Pancreas (tissue), 10 donors: ENCODE measurements around the gene CNTFR. TPM values are rescaled to one million over a fixed set of nuclear protein-coding genes. Genes with fewer than 3 reads are reported as not detected.
"Not testable (repeated sequence)": the region's sequence is repeated elsewhere in the genome, so short reads cannot be mapped to it uniquely, and the experiment has no call there.

Experiments used
- ATAC-seq, 4 donors: fragments of 200-7000 bp; cut with Tn5 transposase; one replicate each; pipeline versions ENCODE4 v1.8.0 to v1.9.1; 2020; ENCODE audit warnings: mild to moderate bottlenecking in 4 of 4, moderate library complexity in 4 of 4
- DNase-seq, 6 donors: peaks; one replicate each; pipeline ENCODE4 v3.0.0-alpha.2; 2020
- FAIRE-seq: peaks from 2 replicates; lab custom pipeline; 2012; peaks lifted over from hg19 to GRCh38; lab: Jason Lieb, UNC
- H3K27ac ChIP-seq, 4 donors: fragments of 200-600 bp; sonication (generic); 1 replicate in 3 of 4; 2 replicates in 1 of 4; pipeline versions ENCODE4 v1.5.0 to v1.8.0; 2020
- H3K27me3 ChIP-seq, 4 donors: fragments of 200-600 bp; one replicate each; pipeline ENCODE4 v1.8.0; 2021
- H3K36me3 ChIP-seq, 3 donors: fragments of 200-600 bp; sonication (generic) in 1 of 3; one replicate each; pipeline versions ENCODE4 v1.5.0 to v1.8.0; 2020 to 2021
- H3K4me1 ChIP-seq, 3 donors: fragments of 200-600 bp; one replicate each; pipeline ENCODE4 v1.8.0; 2021
- H3K4me3 ChIP-seq, 4 donors: fragments of 200-600 bp; sonication (generic) in 2 of 4; one replicate each; pipeline versions ENCODE4 v1.5.0 to v1.8.0; 2020 to 2021
- H3K9me3 ChIP-seq, 4 donors: fragments of 200-600 bp; one replicate each; pipeline ENCODE4 v1.8.0; 2021
- CTCF ChIP-seq, 4 donors: fragments of 200-600 bp; sonication (generic) in 3 of 4; IDR thresholded peaks; one replicate each; pipeline versions ENCODE4 v1.5.0 to v1.8.0; 2021; ENCODE audit warnings: antibody characterized with exemption in 4 of 4
- WGBS, 2 donors: extraction: QIAGEN DNeasy Blood & Tissue Kit; methylation state at CpG; one replicate each; pipeline ENCODE4 v1.1.7; 2013; 5-methylcytosine and 5-hydroxymethylcytosine counted together
- intact Hi-C, 3 donors: fragments of 100-400 bp; cut with DNase I; formaldehyde crosslinking; loops; one replicate each; pipeline versions ENCODE4 v1.11.1 to v1.14.2; 2022
- polyA plus RNA-seq, 2 donors: library from polyadenylated mRNA; stranded (reverse); fragments of 200-250 nt; gene quantifications; one replicate each; pipeline ENCODE4 v1.2.3, GENCODE V29; 2013
- total RNA-seq, 6 donors: library from RNA; stranded (reverse); fragmentation: NEBNext Ultra II Directional in 4 of 6; extraction: Animal tissue kit (Norgen Biotek cat#: 25700) in 4 of 6; gene quantifications; one replicate each; pipeline versions ENCODE4 v1.2.1 to v1.2.4, GENCODE V29; 2021 to 2023
- donor health status: healthy with polysubstance abuse.
- donor health status: DM: no; HTN: no; CAD: no; lungs with moderate emphysema.
- donor health status: DM: no; HTN: no; CAD: no.
- donor health status: control.
- donor health status: control.
- donor health status: Bipolar disorder and iron deficiency.
- donor health status: DM: yes; HTN: yes; CAD: no.
- donor health status: DM: no; HTN: no; CAD: no.
- donor health status: DM: no; HTN: no; CAD: no.
- donor health status: DM: yes; HTN: yes; CAD: no.

CNTFR gene, protein sequence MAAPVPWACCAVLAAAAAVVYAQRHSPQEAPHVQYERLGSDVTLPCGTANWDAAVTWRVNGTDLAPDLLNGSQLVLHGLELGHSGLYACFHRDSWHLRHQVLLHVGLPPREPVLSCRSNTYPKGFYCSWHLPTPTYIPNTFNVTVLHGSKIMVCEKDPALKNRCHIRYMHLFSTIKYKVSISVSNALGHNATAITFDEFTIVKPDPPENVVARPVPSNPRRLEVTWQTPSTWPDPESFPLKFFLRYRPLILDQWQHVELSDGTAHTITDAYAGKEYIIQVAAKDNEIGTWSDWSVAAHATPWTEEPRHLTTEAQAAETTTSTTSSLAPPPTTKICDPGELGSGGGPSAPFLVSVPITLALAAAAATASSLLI
- total RNA-seq (1 to 10 TPM in 2 of 6 donors, under 1 TPM in 3, not detected in 1; 0.12 to 2.6 (median 0.31) TPM), polyA plus RNA-seq (1 to 10 TPM in 1 of 2 donors, under 1 TPM in 1; 0.87 to 2.5 TPM)

- FAIRE-seq: no peak
- WGBS, 2 donors: 2% methylated on average over 53 to 104 of the region's 104 CpGs
- TF ChIP-seq CTCF (IDR thresholded peaks at IDR 0.05): no peak
- intact Hi-C loops: loop anchor here in 2 of 3 donors (5.0 to 10.0 kb wide), 4 partner anchors 38 to 185 kb away; no protein-coding TSS in a partner anchor
- peak within 1 kb of the TSS in 3 of 4 donors; percentile 10 to 38 (median 31) for H3K4me3 ChIP-seq
- peaks cover 0 to 3% (median 0%) of the 10 kb centered on the region in 3 donors for H3K4me1 ChIP-seq
- H3K27me3 ChIP-seq: peaks cover 0 to 25% (median 4%) of the 10 kb centered on the region in 4 donors
- DNase-seq: no peak
- no peaks in the 10 kb centered on the region for H3K9me3 ChIP-seq
- H3K27ac ChIP-seq: no peak within 1 kb of the TSS
- peak in 2 of 4 donors; percentile 27 to 28 for ATAC-seq
- H3K36me3 ChIP-seq: no peaks in the 10 kb centered on the region
These were observed at the start of gene CNTFR for GRCh38 chr9:34589636-34590380. CNTFR (minus strand) TSS chr9:34589724; CDS start chr9:34568981, 20,743 bp downstream.

- H3K27ac ChIP-seq, ATAC-seq, FAIRE-seq, H3K4me3 ChIP-seq, H3K36me3 ChIP-seq, H3K9me3 ChIP-seq, DNase-seq, H3K27me3 ChIP-seq, intact Hi-C loops: not testable (repeated sequence)
- 89 to 93% methylated on average over 8 of the region's 8 CpGs for WGBS, 2 donors
- peaks cover 0 to 12% (median 7%) of the 10 kb centered on the region in 3 donors for H3K4me1 ChIP-seq
These were observed 49.8 kb upstream of the CNTFR start for GRCh38 chr9:34639322-34639721.

DNA sequence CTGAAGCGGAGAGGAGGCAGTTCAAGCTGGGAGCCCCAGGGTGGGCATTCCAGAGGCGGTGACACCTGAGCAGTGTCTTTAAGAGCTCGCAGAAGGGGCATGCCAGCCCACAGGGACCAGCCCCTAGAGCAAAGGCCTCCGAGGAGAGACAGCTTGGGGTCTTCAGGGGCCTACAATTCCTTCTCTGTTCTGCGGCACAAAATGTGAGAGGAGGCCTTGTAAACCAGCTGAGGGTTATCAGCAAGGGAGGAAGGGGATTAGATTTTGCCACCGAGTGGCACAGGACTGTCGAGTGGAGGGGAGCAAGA lies 48.6 kb upstream of the CNTFR start:
- H3K36me3 ChIP-seq: no peaks in the 10 kb centered on the region
- TF ChIP-seq CTCF (IDR thresholded peaks at IDR 0.05): no peak
- H3K4me1 ChIP-seq: peaks cover 0 to 12% (median 7%) of the 10 kb centered on the region in 3 donors
- no peak for FAIRE-seq
- no peaks in the 10 kb centered on the region for H3K9me3 ChIP-seq
- H3K27ac ChIP-seq: peak overlapping the region; percentile 65 to 82 (median 74)
- intact Hi-C loops: no loop called here
- 9 to 12% methylated on average over 7 of the region's 7 CpGs for WGBS, 2 donors
- peak in 1 of 6 donors; percentile 54 for DNase-seq
- peak overlapping the region; percentile 55 to 82 (median 75) for H3K4me3 ChIP-seq
- no peaks in the 10 kb centered on the region for H3K27me3 ChIP-seq
- ATAC-seq: no peak

GRCh38 chr9:34637356-34638137 lies 48.0 kb upstream of the CNTFR start, which contains the start of gene SIGMAR1:
SIGMAR1 (minus strand) TSS chr9:34637787; CDS start chr9:34637697, 90 bp downstream.
- WGBS, 2 donors: 0% methylated on average over 59 to 74 of the region's 74 CpGs
- no peaks in the 10 kb centered on the region for H3K27me3 ChIP-seq
- peak within 1 kb of the TSS; percentile 55 to 82 (median 75) for H3K4me3 ChIP-seq
- ATAC-seq (peak; percentile 97 to 98 (median 98)), FAIRE-seq (no peak), DNase-seq (peak; percentile 91 to 97 (median 95))
- H3K9me3 ChIP-seq: no peaks in the 10 kb centered on the region
- no peaks in the 10 kb centered on the region for H3K36me3 ChIP-seq
- H3K4me1 ChIP-seq: peaks cover 0 to 12% (median 7%) of the 10 kb centered on the region in 3 donors
- H3K27ac ChIP-seq: peak within 1 kb of the TSS; percentile 65 to 82 (median 74)
- intact Hi-C loops: no loop called here
- no peak for TF ChIP-seq CTCF (IDR thresholded peaks at IDR 0.05)
